HL-60/S4 treated with retinoic acid at 250 ng/mL for 4 days and 3 days (cell line): ENCODE measurements around the gene ITPRID1.

ENCODE experiments used
- in situ Hi-C: fragments of 300-500 bp; cut with MboI; formaldehyde crosslinking; loops from 2 replicates; pipeline ENCODE4 v1.7.0; 2022; ENCODE audit warnings: low sequenced_read_pairs

The ITPRID1 gene

GRCh38 chr7:31692871-31693270, 179.0 kb downstream of the ITPRID1 start:
- in situ Hi-C loops, result no loop called here

GRCh38 chr7:31695859-31696614, 182.1 kb downstream of the ITPRID1 start:
- in situ Hi-C loops, result no loop called here

- in situ Hi-C loops, result no loop called here
Observed at GRCh38 chr7:31699050-31699449, 185.2 kb downstream of the ITPRID1 start.

GRCh38 chr7:31702354-31702753, 188.5 kb downstream of the ITPRID1 start:
- in situ Hi-C loops, result no loop called here

- in situ Hi-C loops, result no loop called here
Observed at GRCh38 chr7:31705377-31705776, 191.5 kb downstream of the ITPRID1 start.

GRCh38 chr7:31707089-31707488, 193.2 kb downstream of the ITPRID1 start:
- in situ Hi-C loops, result no loop called here
